AG08396 (cell line): ENCODE data around the gene RAI1.

Experiments used
- DNase-seq: peaks from one replicate; pipeline ENCODE4 v3.0.0; 2012; ENCODE audit warnings: low spot score, mixed read lengths

The RAI1 gene

GRCh38 chr17:17845046-17845775 is 164.0 kb downstream of the RAI1 start:
- DNase-seq = no peak

- no peak for DNase-seq
Observed at GRCh38 chr17:17846003-17846402, 164.7 kb downstream of the RAI1 start.

- DNase-seq = no peak
Observed at GRCh38 chr17:17846645-17847044, 165.4 kb downstream of the RAI1 start.

GRCh38 chr17:17847118-17847689 is 165.9 kb downstream of the RAI1 start:
- no peak for DNase-seq

GRCh38 chr17:17847726-17848125 is 166.5 kb downstream of the RAI1 start:
- DNase-seq = no peak

- DNase-seq = no peak
Observed at GRCh38 chr17:17848311-17849082, 167.2 kb downstream of the RAI1 start.

GRCh38 chr17:17849147-17849820 is 168.0 kb downstream of the RAI1 start:
- DNase-seq = peak; percentile 69

GRCh38 chr17:17849845-17850373 is 168.7 kb downstream of the RAI1 start:
- peak; percentile 34 for DNase-seq

GRCh38 chr17:17851103-17852002 is 170.1 kb downstream of the RAI1 start:
- no peak for DNase-seq

GRCh38 chr17:17852930-17853329 is 171.7 kb downstream of the RAI1 start:
- DNase-seq = no peak

- no peak for DNase-seq
Observed at GRCh38 chr17:17853811-17854447, 172.7 kb downstream of the RAI1 start.

- DNase-seq = no peak
Observed at GRCh38 chr17:17855976-17856375, 174.7 kb downstream of the RAI1 start.

GRCh38 chr17:17856386-17856785 is 175.1 kb downstream of the RAI1 start:
- DNase-seq = no peak

GRCh38 chr17:17857496-17857895 is 176.2 kb downstream of the RAI1 start:
- DNase-seq = no peak

GRCh38 chr17:17859909-17860765 is 178.9 kb downstream of the RAI1 start:
- peak; percentile 81 for DNase-seq

GRCh38 chr17:17860766-17861107 is 179.5 kb downstream of the RAI1 start:
- DNase-seq = peak; percentile 13
